HEK293T (cell line): ENCODE measurements around the gene ACP6.

Experiments
- L3MBTL2 ChIP-seq: fragments of 450-650 bp; conservative IDR thresholded peaks from 2 replicates; pipeline ENCODE4 v1.6.1; 2016; ENCODE audit warnings: mild to moderate bottlenecking
- NFRKB ChIP-seq: fragments of 450-650 bp; IDR thresholded peaks from 2 replicates; pipeline ENCODE4 v1.6.1; 2016; ENCODE audit warnings: mild to moderate bottlenecking, moderate library complexity
- SP1 ChIP-seq: fragments of 450-650 bp; IDR thresholded peaks from 2 replicates; pipeline ENCODE4 v1.6.1; 2017

DNA sequence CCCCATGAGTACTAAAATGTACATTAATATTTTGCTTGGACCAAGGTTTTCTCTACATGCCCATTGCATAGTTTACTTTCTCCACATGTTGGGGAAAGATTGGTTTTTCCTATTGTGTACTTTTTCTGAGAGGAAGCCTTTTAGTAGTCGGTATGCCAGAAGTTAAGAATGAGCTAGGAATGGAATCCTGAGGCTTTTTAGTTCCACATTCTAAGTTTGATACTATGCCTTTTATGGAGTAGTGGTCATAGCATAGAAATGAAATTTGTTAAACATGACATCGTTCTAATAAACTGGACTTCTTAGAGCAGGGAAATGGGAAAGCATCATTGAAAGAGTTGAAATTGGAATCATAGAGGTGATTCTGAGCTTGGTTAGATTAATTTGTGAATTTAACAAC is 64.7 kb downstream of the ACP6 start:
- TF ChIP-seq SP1 (no peak), L3MBTL2 (no peak), NFRKB (no peak)
